MM.1S (cell line): ENCODE results near the gene DCST2.
"Not testable (repeated sequence)": the region's sequence is repeated elsewhere in the genome, so short reads cannot be mapped to it uniquely, and the experiment has no call there.

ENCODE experiments used
- DNase-seq: peaks from one replicate; pipeline ENCODE4 v3.0.0-alpha.2; 2015
- H2AFZ ChIP-seq: fragments of 300-600 bp; sonication (generic); 2 replicates; pipeline ENCODE4 v1.6.0; 2016; ENCODE audit warnings: antibody characterized with exemption, low read length
- H3F3A ChIP-seq: fragments of 300-600 bp; sonication (generic); 2 replicates; pipeline ENCODE4 v1.6.1; 2016; ENCODE audit warnings: mild to moderate bottlenecking, antibody characterized with exemption, low read length, moderate library complexity, mixed read lengths; ENCODE audit not compliant: insufficient read depth
- H3K27ac ChIP-seq: fragments of 300-600 bp; sonication (generic); 2 replicates; pipeline ENCODE4 v1.5.1; 2016; ENCODE audit warnings: mild to moderate bottlenecking, low read length
- H3K27me3 ChIP-seq: fragments of 300-600 bp; sonication (generic); replicated peaks from 2 replicates; pipeline ENCODE4 v1.6.0; 2016; ENCODE audit warnings: low read length; ENCODE audit not compliant: insufficient read depth
- H3K36me3 ChIP-seq: fragments of 300-600 bp; sonication (generic); replicated peaks from 2 replicates; pipeline ENCODE4 v1.6.1; 2016; ENCODE audit warnings: mild to moderate bottlenecking, low read length, mixed read lengths; ENCODE audit not compliant: insufficient read depth
- H3K4me1 ChIP-seq: fragments of 300-600 bp; sonication (generic); 2 replicates; pipeline ENCODE4 v1.6.1; 2016; ENCODE audit warnings: low read length, mixed read lengths
- H3K4me2 ChIP-seq: fragments of 300-600 bp; sonication (generic); 2 replicates; pipeline ENCODE4 v1.6.0; 2016; ENCODE audit warnings: low read depth, low read length
- H3K4me3 ChIP-seq: fragments of 300-600 bp; sonication (generic); 2 replicates; pipeline ENCODE4 v1.5.1; 2016; ENCODE audit warnings: low read length, mixed read lengths
- H3K79me2 ChIP-seq: fragments of 300-600 bp; sonication (generic); 2 replicates; pipeline ENCODE4 v1.6.1; 2016; ENCODE audit warnings: mixed run types, low read length, mixed read lengths
- H3K9ac ChIP-seq: fragments of 300-600 bp; sonication (generic); 2 replicates; pipeline ENCODE4 v1.6.1; 2016; ENCODE audit warnings: low read length, mixed read lengths
- H3K9me2 ChIP-seq: fragments of 300-600 bp; sonication (generic); replicated peaks from 2 replicates; pipeline ENCODE4 v1.6.1; 2016; ENCODE audit warnings: mild to moderate bottlenecking, low read length, mixed read lengths; ENCODE audit not compliant: insufficient read depth
- H3K9me3 ChIP-seq: fragments of 300-600 bp; sonication (generic); replicated peaks from 2 replicates; pipeline ENCODE4 v1.6.1; 2016; ENCODE audit warnings: mild to moderate bottlenecking, low read length, mixed read lengths; ENCODE audit not compliant: insufficient read depth
- H4K20me1 ChIP-seq: fragments of 300-600 bp; sonication (generic); 2 replicates; pipeline ENCODE4 v1.6.1; 2016; ENCODE audit warnings: mild to moderate bottlenecking, low read length, moderate library complexity, mixed read lengths; ENCODE audit not compliant: insufficient read depth
- EZH2 ChIP-seq: fragments of 300-600 bp; sonication (generic); optimal IDR thresholded peaks from 2 replicates; pipeline ENCODE3; 2017; ENCODE audit warnings: low read depth, mild to moderate bottlenecking, antibody characterized with exemption, low read length, mixed read lengths
- EZH2phosphoT487 ChIP-seq: fragments of 300-600 bp; sonication (generic); IDR thresholded peaks from 2 replicates; pipeline ENCODE4 v1.6.1; 2018; ENCODE audit warnings: antibody characterized with exemption, low read length
- TF ChIP-seq, protein P1 (sequence below): fragments of 300-600 bp; sonication (generic); IDR thresholded peaks from 2 replicates; pipeline ENCODE4 v1.5.1; 2016; ENCODE audit warnings: antibody characterized with exemption, low read length, mixed read lengths

Gene DCST2

DNA sequence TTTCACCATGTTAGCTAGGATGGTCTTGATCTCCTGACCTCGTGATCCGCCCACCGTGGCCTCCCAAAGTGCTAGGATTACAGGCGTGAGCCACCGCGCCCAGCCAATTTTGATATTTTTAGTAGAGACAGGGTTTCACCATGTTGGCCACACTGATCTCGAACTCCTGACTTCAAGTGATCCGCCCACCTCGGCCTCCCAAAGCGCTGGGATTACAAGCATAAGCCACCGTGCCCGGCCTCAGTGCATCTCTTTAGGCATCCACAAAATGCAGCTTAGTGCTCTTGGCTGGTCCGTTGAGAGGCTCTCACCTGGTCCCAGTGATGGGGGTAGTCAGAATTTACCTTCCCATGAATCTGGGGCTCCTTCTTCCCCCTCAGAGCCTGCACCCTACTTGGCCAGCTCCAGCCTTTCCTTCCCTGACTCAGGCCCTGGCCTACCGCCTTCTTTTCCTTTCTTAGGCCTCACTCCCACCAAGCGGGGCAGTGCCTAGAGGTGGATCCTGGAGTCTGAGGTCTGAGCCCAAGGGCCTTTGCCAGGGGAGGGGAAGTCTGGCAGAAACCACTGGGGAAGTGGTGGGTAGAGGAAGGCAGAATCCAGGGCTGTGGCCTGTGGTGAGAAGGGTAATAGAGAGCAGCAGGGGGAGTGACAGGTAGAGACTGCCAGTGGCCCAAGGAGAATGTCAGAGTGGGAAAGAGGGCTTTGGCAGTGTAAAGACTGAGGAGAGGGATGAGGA is 36.4 kb downstream of the DCST2 start:
- H3F3A ChIP-seq = peaks cover 59% of the 10 kb centered on the region
- TF ChIP-seq EZH2 (no peak), EZH2phosphoT487 (no peak)
- TF ChIP-seq, protein P1, sequence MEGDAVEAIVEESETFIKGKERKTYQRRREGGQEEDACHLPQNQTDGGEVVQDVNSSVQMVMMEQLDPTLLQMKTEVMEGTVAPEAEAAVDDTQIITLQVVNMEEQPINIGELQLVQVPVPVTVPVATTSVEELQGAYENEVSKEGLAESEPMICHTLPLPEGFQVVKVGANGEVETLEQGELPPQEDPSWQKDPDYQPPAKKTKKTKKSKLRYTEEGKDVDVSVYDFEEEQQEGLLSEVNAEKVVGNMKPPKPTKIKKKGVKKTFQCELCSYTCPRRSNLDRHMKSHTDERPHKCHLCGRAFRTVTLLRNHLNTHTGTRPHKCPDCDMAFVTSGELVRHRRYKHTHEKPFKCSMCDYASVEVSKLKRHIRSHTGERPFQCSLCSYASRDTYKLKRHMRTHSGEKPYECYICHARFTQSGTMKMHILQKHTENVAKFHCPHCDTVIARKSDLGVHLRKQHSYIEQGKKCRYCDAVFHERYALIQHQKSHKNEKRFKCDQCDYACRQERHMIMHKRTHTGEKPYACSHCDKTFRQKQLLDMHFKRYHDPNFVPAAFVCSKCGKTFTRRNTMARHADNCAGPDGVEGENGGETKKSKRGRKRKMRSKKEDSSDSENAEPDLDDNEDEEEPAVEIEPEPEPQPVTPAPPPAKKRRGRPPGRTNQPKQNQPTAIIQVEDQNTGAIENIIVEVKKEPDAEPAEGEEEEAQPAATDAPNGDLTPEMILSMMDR = no peak
- no peaks in the 10 kb centered on the region for H3K36me3 ChIP-seq
- H3K9me2 ChIP-seq = no peaks in the 10 kb centered on the region
- H3K4me3 ChIP-seq = no peak overlapping the region
- H3K27me3 ChIP-seq = no peaks in the 10 kb centered on the region
- no peak overlapping the region for H3K9ac ChIP-seq
- no peak overlapping the region for H3K4me2 ChIP-seq
- no peaks in the 10 kb centered on the region for H3K9me3 ChIP-seq
- H2AFZ ChIP-seq = no peak overlapping the region
- peaks cover 9% of the 10 kb centered on the region; the same call in 1 of the 2 replicates for H3K4me1 ChIP-seq
- no peak for DNase-seq
- H3K27ac ChIP-seq = no peak overlapping the region
- H4K20me1 ChIP-seq = no peaks in the 10 kb centered on the region
- H3K79me2 ChIP-seq = no peaks in the 10 kb centered on the region; the same call in 1 of the 2 replicates

DNA sequence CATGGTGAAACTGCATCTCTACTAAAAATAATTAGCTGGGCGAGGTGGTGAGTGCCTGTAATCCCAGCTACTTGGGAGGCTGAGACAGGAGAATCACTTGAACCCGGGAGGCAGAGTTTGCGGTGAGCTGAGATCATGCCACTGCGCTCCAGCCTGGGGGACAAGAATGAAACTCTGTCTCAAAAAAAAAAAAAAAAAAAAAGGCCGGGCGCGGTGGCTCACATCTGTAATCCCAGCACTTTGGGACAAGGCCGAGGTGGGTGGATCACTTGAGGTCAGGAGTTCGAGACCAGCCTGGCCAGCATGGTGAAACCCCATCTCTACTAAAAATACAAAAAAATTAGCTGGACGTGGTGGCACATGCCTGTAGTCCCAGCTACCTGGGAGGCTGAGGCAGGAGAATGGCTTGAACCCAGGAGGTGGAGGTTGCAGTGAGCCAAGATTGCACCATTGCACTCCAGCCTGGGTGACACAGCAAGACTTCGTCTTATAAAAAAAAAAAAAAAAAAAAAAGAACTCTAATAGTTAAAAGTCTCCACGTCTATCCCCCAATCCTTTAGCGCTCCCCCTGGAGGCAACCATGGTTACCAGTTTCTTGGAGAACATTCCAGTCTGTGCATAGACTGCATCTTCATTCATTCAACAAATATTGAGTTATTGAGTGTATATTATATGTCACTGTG is 38.1 kb downstream of the DCST2 start:
- not testable (repeated sequence) for H3K9me3 ChIP-seq, H3K9me2 ChIP-seq, H3K4me1 ChIP-seq, H3K27ac ChIP-seq, H3K79me2 ChIP-seq, H2AFZ ChIP-seq, H3K9ac ChIP-seq, H3K4me2 ChIP-seq, H3K36me3 ChIP-seq, H4K20me1 ChIP-seq, H3K27me3 ChIP-seq, H3K4me3 ChIP-seq
- H3F3A ChIP-seq = peaks cover 48% of the 10 kb centered on the region
- peak; percentile 58 for DNase-seq
- TF ChIP-seq, protein P1 = peak; percentile 40

- TF ChIP-seq EZH2phosphoT487 (no peak), EZH2 (no peak)
- TF ChIP-seq, protein P1 = no peak
- H3K4me2 ChIP-seq = no peak overlapping the region
- no peak overlapping the region for H2AFZ ChIP-seq
- no peaks in the 10 kb centered on the region for H4K20me1 ChIP-seq
- peak overlapping the region; percentile 8; the same call in 1 of the 2 replicates for H3K27ac ChIP-seq
- no peaks in the 10 kb centered on the region for H3K9me2 ChIP-seq
- H3K4me3 ChIP-seq = no peak overlapping the region
- peaks cover 5% of the 10 kb centered on the region; the same call in 1 of the 2 replicates for H3K36me3 ChIP-seq
- no peak overlapping the region for H3K9ac ChIP-seq
- H3K4me1 ChIP-seq = peaks cover 9% of the 10 kb centered on the region; the same call in 1 of the 2 replicates
- no peaks in the 10 kb centered on the region for H3K9me3 ChIP-seq
- H3K27me3 ChIP-seq = no peaks in the 10 kb centered on the region
- DNase-seq = no peak
- H3K79me2 ChIP-seq = peaks cover 8% of the 10 kb centered on the region; the same call in 1 of the 2 replicates
- peaks cover 43% of the 10 kb centered on the region for H3F3A ChIP-seq
Observed at GRCh38 chr1:154994591-154994990, 39.0 kb downstream of the DCST2 start.
